Hypothalamus (tissue), 51 donors: ENCODE measurements around the gene TUBA1C.
"Not testable (repeated sequence)": the region's sequence is repeated elsewhere in the genome, so short reads cannot be mapped to it uniquely, and the experiment has no call there.

Experiments
- DNase-seq, 51 donors: peaks; one replicate each; lab custom pipeline; 2025; lab: John Stamatoyannopoulos, UW

Gene TUBA1C

DNA sequence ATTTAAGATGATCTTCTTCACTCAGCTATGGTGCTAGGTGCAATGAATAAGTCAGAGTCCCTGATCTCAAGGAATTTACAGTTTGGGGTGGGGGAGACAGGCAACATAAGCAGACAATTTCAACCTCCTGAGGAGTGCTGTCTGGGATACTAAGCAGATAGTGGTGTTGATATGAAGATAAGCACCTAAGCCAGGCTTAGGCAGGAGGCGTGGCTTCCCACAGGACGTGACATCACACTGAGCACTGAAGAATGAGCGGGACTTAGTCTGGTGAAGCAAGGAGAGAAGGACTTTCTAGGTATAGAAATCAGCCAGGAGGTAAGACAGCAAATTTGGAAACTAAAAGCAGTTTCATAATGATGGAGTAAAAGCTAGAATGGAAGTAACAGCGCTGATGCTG lies 36.9 kb downstream of the TUBA1C start:
- DNase-seq = no peak

GRCh38 chr12:49304161-49304560 lies 39.3 kb downstream of the TUBA1C start:
- DNase-seq = no peak

GRCh38 chr12:49305762-49306510 lies 41.1 kb downstream of the TUBA1C start:
- no peak for DNase-seq

DNA sequence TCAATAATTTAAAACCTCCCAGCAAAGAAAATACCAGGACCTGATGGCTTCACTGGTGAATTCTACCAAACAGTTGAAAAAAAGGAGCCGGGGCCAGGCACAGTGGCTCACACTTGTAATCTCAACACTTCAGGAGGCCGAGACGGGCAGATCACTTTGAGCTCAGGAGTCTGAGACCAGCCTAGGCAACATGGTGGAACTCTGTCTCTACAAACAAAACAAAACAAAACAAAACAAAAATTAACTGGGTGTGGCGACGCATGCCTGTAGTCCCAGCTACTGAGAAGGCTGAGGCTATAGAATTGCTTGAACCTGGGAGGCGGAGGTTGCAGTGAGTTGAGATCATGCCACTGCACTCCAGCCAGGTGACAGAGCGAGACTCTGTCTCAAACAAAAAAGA lies 44.5 kb downstream of the TUBA1C start:
- no peak for DNase-seq

DNA sequence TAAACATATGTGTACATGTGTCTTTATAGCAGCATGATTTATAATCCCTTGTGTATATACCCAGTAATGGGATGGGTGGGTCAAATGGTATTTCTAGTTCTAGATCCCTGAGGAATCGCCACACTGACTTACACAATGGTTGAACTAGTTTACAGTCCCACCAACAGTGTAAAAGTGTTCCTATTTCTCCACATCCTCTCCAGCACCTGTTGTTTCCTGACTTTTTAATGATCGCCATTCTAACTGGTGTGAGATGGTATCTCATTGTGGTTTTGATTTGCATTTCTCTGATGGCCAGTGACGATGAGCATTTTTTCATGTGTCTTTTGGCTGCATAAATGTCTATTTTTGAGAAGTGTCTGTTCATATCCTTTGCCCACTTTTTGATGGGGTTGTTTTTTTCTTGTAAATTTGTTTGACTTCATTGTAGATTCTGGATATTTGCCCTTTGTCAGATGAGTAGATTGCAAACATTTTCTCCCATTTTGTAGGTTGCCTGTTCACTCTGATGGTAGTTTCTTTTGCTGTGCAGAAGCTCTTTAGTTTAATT lies 45.6 kb downstream of the TUBA1C start:
- DNase-seq = not testable (repeated sequence)

GRCh38 chr12:49314811-49315210 lies 49.9 kb downstream of the TUBA1C start:
- no peak for DNase-seq

GRCh38 chr12:49317118-49317517 lies 52.2 kb downstream of the TUBA1C start:
- not testable (repeated sequence) for DNase-seq

GRCh38 chr12:49320411-49321103 lies 55.7 kb downstream of the TUBA1C start:
- DNase-seq = not testable (repeated sequence)

DNA sequence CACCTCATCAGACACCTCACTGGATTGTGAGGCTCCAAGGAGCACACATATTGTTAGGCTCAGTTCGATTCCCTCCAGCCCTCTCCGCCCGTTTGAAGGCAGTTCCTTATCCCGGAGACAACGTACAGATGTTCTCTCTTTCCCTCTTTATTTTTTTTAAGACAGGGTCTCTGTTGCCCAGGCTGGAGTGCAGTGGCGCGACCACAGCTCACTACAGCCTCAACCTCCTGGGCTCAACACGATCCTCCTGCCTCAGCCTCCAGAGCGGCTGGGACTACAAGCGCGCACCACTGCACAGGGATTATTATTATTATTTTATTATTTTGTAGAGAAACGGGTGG lies 57.5 kb downstream of the TUBA1C start:
- no peak for DNase-seq

DNA sequence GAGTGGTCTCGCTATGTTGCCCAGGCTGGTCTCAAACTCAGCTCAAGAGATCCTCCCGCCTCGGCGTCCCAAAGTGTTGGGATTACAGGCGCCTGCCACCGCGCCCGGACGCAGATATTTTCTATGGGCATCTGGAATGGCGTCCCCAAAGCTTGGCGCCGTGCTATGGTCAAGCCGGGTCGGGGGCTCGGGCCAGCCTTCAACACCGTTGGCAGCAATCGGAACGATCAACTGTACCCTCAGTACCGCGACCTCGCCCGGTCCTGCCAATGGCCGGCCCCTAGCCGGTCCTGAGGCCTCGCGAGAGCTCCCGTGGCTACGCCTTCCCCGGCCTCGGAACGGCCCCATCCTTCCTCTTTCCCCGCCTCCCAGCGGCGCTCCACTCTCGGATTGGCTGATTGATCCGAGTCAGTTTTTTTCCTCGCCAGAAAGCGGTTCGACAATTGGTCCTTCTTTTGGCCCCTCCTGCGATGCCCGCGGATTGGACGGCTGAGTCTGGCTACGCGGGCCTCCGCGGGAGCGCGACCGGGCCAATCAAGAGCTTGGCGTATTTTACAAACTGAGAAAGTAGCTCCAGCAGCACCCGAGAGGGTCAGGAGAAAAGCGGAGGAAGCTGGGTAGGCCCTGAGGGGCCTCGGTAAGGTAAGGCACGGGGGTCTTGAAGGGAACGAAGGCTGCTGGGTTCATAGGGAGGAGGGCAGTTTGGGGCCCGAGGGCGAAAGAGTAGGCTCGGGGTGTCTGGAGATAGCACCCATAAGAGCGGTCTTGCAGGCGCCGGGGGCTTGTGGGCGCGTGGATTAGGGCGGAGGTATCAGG lies 58.0 kb downstream of the TUBA1C start, which contains the start of gene TROAP:
TSS of gene TROAP (plus strand) at position 548 of the 816 bp plus-strand sequence. CDS start 354 bp downstream, outside the sequence.
- DNase-seq = peak; percentile 59 to 99 (median 95)

GRCh38 chr12:49323524-49324097 lies 58.7 kb downstream of the TUBA1C start:
- DNase-seq = no peak
